ENCODE measurements around the gene PRR20C. TPM values are rescaled to one million over a fixed set of nuclear protein-coding genes. Genes with fewer than 3 reads are reported as not detected.
"Not testable (repeated sequence)": the region's sequence is repeated elsewhere in the genome, so short reads cannot be mapped to it uniquely, and the experiment has no call there.

PRR20C gene
- total RNA-seq (2021) (not detected in 2 replicates), Bru-seq, nascent RNA (not detected), BruChase-seq, experiment 1, labeled RNA remaining after a 2-hour chase (not detected), BruChase-seq, experiment 2, labeled RNA remaining after a 6-hour chase (not detected)
- long read RNA-seq = 0 reads

DNA sequence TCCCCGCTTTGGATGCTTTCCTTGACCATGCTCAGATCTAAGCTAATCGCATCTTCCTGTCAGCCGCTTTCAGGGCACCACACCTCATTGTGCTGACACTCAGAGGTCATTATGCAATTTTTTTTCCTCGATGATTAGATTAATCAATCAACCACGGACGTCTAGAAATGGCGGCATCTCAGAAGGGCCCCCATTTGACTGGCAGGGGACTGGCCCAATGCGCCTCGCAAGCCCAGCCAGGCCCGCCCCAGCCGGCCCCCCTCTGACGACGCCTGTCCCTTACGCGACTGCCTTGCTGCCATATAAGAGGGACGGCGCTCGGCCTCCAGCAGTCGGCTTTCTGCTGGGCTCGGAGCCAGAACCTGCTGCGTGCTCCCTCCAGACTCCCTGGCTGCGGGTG, at the start of gene PRR20C:
Gene PRR20C (plus strand): TSS at position 301 of the 400 bp plus-strand sequence. CDS start 387 bp downstream, outside the sequence.
- CTCF ChIA-PET; H3K4me1 ChIP-seq (ENCODE audit: insufficient read depth, low read length, poor library complexity, severe bottlenecking); H3K4me3 ChIP-seq (ENCODE audit: low read depth, low read length, poor library complexity, severe bottlenecking); intact Hi-C loops (cut with micrococcal nuclease; ENCODE audit: unreplicated experiment); H3K36me3 ChIP-seq (ENCODE audit: insufficient read depth, low read length, poor library complexity, severe bottlenecking); BruUV-seq (replicated peaks); H3K9me3 ChIP-seq (ENCODE audit: low read depth, low read length, poor library complexity, severe bottlenecking); POLR2A ChIA-PET (ENCODE audit: low non-redundant PET); DNase-seq (ENCODE audit: low spot score); H3K27me3 ChIP-seq (replicated peaks; ENCODE audit: insufficient read depth, low read depth, low read length, poor library complexity); H3K27ac ChIP-seq (ENCODE audit: low read depth, low read length, poor library complexity, severe bottlenecking): not testable (repeated sequence)

DNA sequence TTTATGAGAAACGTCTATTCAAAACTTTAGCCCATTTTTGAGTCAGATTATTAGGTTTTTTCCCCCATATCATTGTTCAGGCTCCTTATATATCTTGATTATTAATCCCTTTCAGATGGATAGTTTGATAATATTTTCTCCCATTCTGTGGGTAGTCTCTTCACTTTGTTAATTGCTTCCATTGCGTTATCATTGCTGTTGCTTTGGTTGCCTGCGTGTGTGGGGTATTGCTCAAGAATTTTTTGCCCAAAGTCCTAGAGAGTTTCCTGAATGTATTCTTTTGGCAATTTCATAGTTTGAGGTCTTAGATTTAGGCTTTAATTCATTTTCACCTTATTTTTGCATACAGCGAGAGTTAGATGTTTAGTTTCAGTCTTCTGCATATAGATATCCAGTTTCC, 38.9 kb upstream of the PRR20C start:
- Histone ChIP-seq H3K4me3 (ENCODE audit: low read depth, low read length, poor library complexity, severe bottlenecking) (no peak overlapping the region), H3K36me3 (ENCODE audit: insufficient read depth, low read length, poor library complexity, severe bottlenecking) (no peaks in the 10 kb centered on the region), H3K27me3 (replicated peaks; ENCODE audit: insufficient read depth, low read depth, low read length, poor library complexity) (no peaks in the 10 kb centered on the region), H3K9me3 (ENCODE audit: low read depth, low read length, poor library complexity, severe bottlenecking) (peaks cover 4% of the 10 kb centered on the region), H3K27ac (ENCODE audit: low read depth, low read length, poor library complexity, severe bottlenecking) (peak overlapping the region; percentile 51), H3K4me1 (ENCODE audit: insufficient read depth, low read length, poor library complexity, severe bottlenecking) (no peaks in the 10 kb centered on the region)
- intact Hi-C loops (cut with micrococcal nuclease; ENCODE audit: unreplicated experiment) = loop anchor here (2.0 kb wide), 1 partner anchor 838 kb away; no protein-coding TSS in a partner anchor
- DNase-seq (ENCODE audit: low spot score) = peak; percentile 54
- TF ChIP-seq EZH2 (IDR thresholded peaks at IDR 0.05; ENCODE audit: borderline replicate concordance, low read depth, low read length, poor library complexity, severe bottlenecking) = no peak
- TF ChIP-seq CTCF (conservative IDR thresholded peaks at IDR 0.05; ENCODE audit: low read depth, low read length) = no peak
- ChIA-PET CTCF (no interaction called here), POLR2A (ENCODE audit: low non-redundant PET) (no interaction called here)
- BruUV-seq (replicated peaks) = no TSS peak

GRCh38 chr13:57123681-57124080, 30.2 kb upstream of the PRR20C start:
- no peak for TF ChIP-seq EZH2 (IDR thresholded peaks at IDR 0.05; ENCODE audit: borderline replicate concordance, low read depth, low read length, poor library complexity, severe bottlenecking)
- no TSS peak for BruUV-seq (replicated peaks)
- Histone ChIP-seq H3K36me3 (ENCODE audit: insufficient read depth, low read length, poor library complexity, severe bottlenecking) (no peaks in the 10 kb centered on the region), H3K9me3 (ENCODE audit: low read depth, low read length, poor library complexity, severe bottlenecking) (no peaks in the 10 kb centered on the region), H3K27ac (ENCODE audit: low read depth, low read length, poor library complexity, severe bottlenecking) (no peak overlapping the region), H3K4me3 (ENCODE audit: low read depth, low read length, poor library complexity, severe bottlenecking) (no peak overlapping the region), H3K4me1 (ENCODE audit: insufficient read depth, low read length, poor library complexity, severe bottlenecking) (no peaks in the 10 kb centered on the region), H3K27me3 (replicated peaks; ENCODE audit: insufficient read depth, low read depth, low read length, poor library complexity) (no peaks in the 10 kb centered on the region)
- DNase-seq (ENCODE audit: low spot score) = peak; percentile 30
- POLR2A ChIA-PET (ENCODE audit: low non-redundant PET) = no interaction called here
- CTCF ChIA-PET = no interaction called here
- intact Hi-C loops (cut with micrococcal nuclease; ENCODE audit: unreplicated experiment) = no loop called here

GRCh38 chr13:57128909-57129308, 25.0 kb upstream of the PRR20C start:
- Histone ChIP-seq H3K36me3 (ENCODE audit: insufficient read depth, low read length, poor library complexity, severe bottlenecking) (no peaks in the 10 kb centered on the region), H3K9me3 (ENCODE audit: low read depth, low read length, poor library complexity, severe bottlenecking) (no peaks in the 10 kb centered on the region), H3K27me3 (replicated peaks; ENCODE audit: insufficient read depth, low read depth, low read length, poor library complexity) (no peaks in the 10 kb centered on the region), H3K4me1 (ENCODE audit: insufficient read depth, low read length, poor library complexity, severe bottlenecking) (no peaks in the 10 kb centered on the region), H3K27ac (ENCODE audit: low read depth, low read length, poor library complexity, severe bottlenecking) (no peak overlapping the region), H3K4me3 (ENCODE audit: low read depth, low read length, poor library complexity, severe bottlenecking) (no peak overlapping the region)
- POLR2A ChIA-PET (ENCODE audit: low non-redundant PET) = no interaction called here
- TF ChIP-seq EZH2 (IDR thresholded peaks at IDR 0.05; ENCODE audit: borderline replicate concordance, low read depth, low read length, poor library complexity, severe bottlenecking) (no peak), CTCF (conservative IDR thresholded peaks at IDR 0.05; ENCODE audit: low read depth, low read length) (no peak)
- DNase-seq (ENCODE audit: low spot score) = peak; percentile 26
- CTCF ChIA-PET = no interaction called here
- intact Hi-C loops (cut with micrococcal nuclease; ENCODE audit: unreplicated experiment) = no loop called here
- BruUV-seq (replicated peaks) = no TSS peak

Measured in A673 (cell line).